Motor neuron (in vitro differentiated cells): ENCODE measurements around the gene MMD. TPM values are rescaled to one million over a fixed set of nuclear protein-coding genes. Genes with fewer than 3 reads are reported as not detected.
A peak's percentile ranks its signal among the peaks of the same experiment; 100 is the strongest.

Experiments used
- ATAC-seq, 8 experiments: fragments of 200-7000 bp; cut with Tn5 transposase; replicated peaks in 6 of 8; 2 replicates each; pipeline ENCODE4 v1.8.0; 2021; ENCODE audit warnings: mild to moderate bottlenecking in 8 of 8, moderate library complexity in 8 of 8
- H3K27ac ChIP-seq, 2 donors: fragments of 250-450 bp; sonication (Bioruptor Pico); 2 replicates each; pipeline ENCODE4 v1.9.0; 2021; ENCODE audit warnings: antibody characterized with exemption in 2 of 2, mild to moderate bottlenecking in 2 of 2, moderate library complexity in 1 of 2
- H3K4me1 ChIP-seq, 2 donors: fragments of 250-450 bp; sonication (Bioruptor Pico); replicated peaks in 1 of 2; 2 replicates each; pipeline ENCODE4 v1.6.1; 2021; ENCODE audit warnings: antibody characterized with exemption in 2 of 2, mild to moderate bottlenecking in 2 of 2, moderate library complexity in 1 of 2
- H3K4me3 ChIP-seq, 5 donors: fragments of 250-450 bp; sonication (Bioruptor Pico); 2 replicates each; pipeline ENCODE4 v1.9.0; 2021; ENCODE audit warnings: antibody characterized with exemption in 5 of 5, mild to moderate bottlenecking in 5 of 5, moderate library complexity in 4 of 5
- WGBS, 10 experiments: fragments of 450-650 bp; shearing (Covaris generic); methylation state at CpG; one replicate each; pipeline ENCODE4 v1.0.0; 2022; 5-methylcytosine and 5-hydroxymethylcytosine counted together
- in situ Hi-C, 9 experiments: fragments of 400-800 bp; cut with MboI; loops; one replicate each; pipeline ENCODE4 v1.15.0; 2021; ENCODE audit warnings: low sequenced_read_pairs in 9 of 9, low pct_unique_long_range_greater_than_20kb in 2 of 9; ENCODE audit not compliant: unreplicated experiment in 9 of 9
- total RNA-seq, 8 experiments: library from RNA; unstranded; fragments of 300-600 nt; gene quantifications; 2 replicates each; pipeline versions ENCODE4 v1.2.3 to v1.2.4, GENCODE V29; 2022

MMD gene
- total RNA-seq, 8 experiments from 2014 or later = 2.3 to 51.5 (median 45.2) TPM

DNA sequence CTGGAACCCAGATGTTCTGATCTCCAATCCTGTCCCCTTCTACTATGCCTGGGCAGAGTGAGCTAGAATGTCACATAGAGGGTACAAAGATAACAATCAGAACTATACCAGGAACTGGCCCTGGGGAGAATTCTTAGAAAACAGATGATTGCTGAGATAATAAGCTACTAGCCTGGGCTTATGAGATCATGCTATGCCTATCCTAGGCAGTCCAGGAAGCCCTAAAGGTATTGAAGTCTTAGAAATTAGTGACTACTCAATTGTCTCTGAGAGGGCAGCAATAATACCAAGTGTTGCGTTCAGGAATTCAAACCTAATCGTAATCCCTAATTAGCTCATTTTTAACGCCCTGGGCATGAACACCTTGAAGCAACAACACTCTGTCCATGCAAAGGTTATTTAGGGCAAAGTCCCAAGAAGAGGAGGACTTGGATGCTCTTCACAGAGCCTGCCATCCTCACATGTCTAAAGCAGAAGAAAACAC, 77.1 kb downstream of the MMD start:
- in situ Hi-C loops = loop anchor here in 3 of 9 experiments (10.0 to 25.0 kb wide), 2 partner anchors 350 to 357 kb away; no protein-coding TSS in a partner anchor
- Histone ChIP-seq H3K4me3 (no peak overlapping the region), H3K4me1 (no peaks in the 10 kb centered on the region), H3K27ac (no peak overlapping the region)
- ATAC-seq = peak in 1 of 8 experiments; percentile 14
- WGBS, 10 experiments = 60 to 88% (median 69%) methylated on average over 3 of the region's 3 CpGs; no CpG with 5 or more reads in 5 of the 10 experiments

GRCh38 chr17:55343900-55344513, 77.6 kb downstream of the MMD start:
- Histone ChIP-seq H3K27ac (no peak overlapping the region), H3K4me1 (no peaks in the 10 kb centered on the region), H3K4me3 (no peak overlapping the region)
- ATAC-seq = no peak
- WGBS, 10 experiments = 31 to 100% (median 83%) methylated on average over 1 to 4 of the region's 4 CpGs; no CpG with 5 or more reads in 3 of the 10 experiments
- in situ Hi-C loops = loop anchor here in 3 of 9 experiments (10.0 to 25.0 kb wide), 2 partner anchors 349 to 357 kb away; no protein-coding TSS in a partner anchor

DNA sequence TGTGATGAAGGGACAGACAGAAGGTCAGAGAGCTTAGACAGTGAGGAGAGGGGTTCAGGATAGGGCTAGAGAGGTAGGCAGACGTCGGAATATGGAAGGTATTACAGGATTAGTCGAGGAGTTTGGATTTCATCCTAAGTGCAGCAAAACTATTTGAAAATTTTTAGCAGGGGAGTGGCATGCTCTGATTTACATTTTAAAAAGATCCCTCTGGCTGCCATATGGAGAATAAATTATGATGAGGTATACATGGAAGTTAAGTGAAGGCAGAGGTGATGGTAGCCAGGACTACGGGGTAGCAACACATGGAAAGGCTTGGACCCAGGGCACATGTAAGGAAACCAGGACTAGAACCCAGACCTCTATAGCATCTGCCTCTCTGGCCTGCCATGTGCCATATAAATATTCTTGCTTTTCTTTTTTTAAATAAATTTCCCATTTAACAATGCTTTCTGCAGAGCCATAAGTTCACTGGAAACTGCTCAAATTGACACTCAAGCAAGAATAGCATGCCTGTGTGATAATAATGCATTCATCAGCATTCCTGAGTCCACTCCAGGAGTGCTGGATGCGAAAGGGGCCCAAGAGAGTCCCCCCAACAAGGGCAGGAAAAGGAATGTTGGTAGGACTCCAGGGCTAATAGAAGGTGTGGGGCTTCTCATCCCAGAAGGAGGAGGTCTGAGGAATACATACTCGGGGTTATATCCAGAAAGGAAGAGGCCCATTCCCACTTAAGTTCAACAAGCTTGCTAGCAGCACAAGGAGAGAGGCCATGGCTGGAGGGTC, 78.6 kb downstream of the MMD start:
- Histone ChIP-seq H3K4me3 (no peak overlapping the region), H3K27ac (no peak overlapping the region), H3K4me1 (no peaks in the 10 kb centered on the region)
- in situ Hi-C loops = loop anchor here in 3 of 9 experiments (10.0 to 25.0 kb wide), 2 partner anchors 348 to 356 kb away; no protein-coding TSS in a partner anchor
- peak in 3 of 8 experiments; percentile 63 to 78 (median 74) for ATAC-seq
- 0 to 94% (median 80%) methylated on average over 1 to 6 of the region's 6 CpGs; no CpG with 5 or more reads in 1 of the 10 experiments for WGBS, 10 experiments

Other genes starting within 250 kb of the MMD start
- gene HLF, start 156.9 kb downstream of the MMD start, total RNA-seq = 1 to 10 TPM in 3 of 8 experiments, under 1 TPM in 5; 0.31 to 2.6 (median 0.77) TPM
- gene SMIM36, start 89.6 kb upstream of the MMD start, total RNA-seq = under 1 TPM in 3 of 8 experiments, not detected in 5; 0.09 to 0.85 (median 0.21) TPM